ENCODE data around the gene SLC35F3. TPM values are rescaled to one million over a fixed set of nuclear protein-coding genes. Genes with fewer than 3 reads are reported as not detected.

The SLC35F3 gene
- total RNA-seq, 1 donor from 2014 or later: not detected

DNA sequence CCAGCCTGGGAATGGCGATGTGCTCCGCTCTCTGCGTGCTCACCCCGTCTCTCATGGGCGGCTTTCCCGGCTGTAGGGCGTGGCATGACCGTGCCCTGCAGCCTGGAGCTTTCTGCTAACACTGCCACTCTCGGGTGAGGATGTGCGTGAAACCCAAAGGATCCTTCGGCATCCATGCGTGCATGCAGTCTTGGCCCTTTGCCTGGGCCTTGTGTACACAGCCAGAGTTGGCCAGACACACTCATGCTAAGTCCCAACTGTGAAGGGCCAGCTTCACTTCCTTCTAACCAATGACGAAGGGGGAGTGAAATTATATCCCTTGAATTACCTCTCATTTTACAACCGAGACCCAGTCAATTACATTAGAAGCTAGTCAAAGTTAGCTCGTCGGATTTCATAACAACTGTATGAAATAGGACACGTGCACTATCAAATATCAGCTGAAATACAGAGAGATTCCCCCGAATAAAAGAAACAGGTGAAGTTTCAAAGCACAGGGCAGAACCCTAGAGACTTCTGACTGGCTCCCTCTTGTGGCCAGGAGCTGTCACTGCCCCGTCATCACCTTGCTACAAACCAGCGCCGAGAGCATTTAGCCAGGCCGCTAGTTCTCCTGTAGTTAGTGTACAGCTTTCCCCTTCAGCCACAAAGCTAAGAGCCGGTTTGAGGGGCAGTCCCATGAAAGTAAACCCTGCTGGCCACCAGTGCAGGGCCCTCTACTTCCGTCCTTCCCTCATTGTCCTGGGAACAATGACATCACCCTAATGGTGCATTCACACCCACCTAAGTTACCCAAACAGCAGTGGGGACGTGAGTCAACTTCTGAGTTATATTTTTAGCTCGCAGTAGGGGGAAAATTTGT lies 405.4 kb downstream of the SLC35F3 start:
- H3K4me1 Mint-ChIP-seq: peaks cover 7% of the 10 kb centered on the region
- no peak overlapping the region for H3K27ac Mint-ChIP-seq
- DNase-seq (peak; percentile 32), ATAC-seq (ENCODE audit: low read depth) (peak; percentile 87)
- no peaks in the 10 kb centered on the region for H3K9me3 Mint-ChIP-seq
- intact Hi-C loops (cut with micrococcal nuclease): loop anchor here (1.0 to 5.0 kb wide), 4 partner anchors 97 to 1008 kb away; no protein-coding TSS in a partner anchor
- ChIA-PET POLR2A (interaction anchor here (0.6 kb wide), 1 partner anchor 64 kb away, joined by 3 read pairs; no protein-coding TSS in a partner anchor), CTCF (interaction anchor here (0.6 to 2.1 kb wide), 20 partner anchors 9 to 197 kb away, joined by 3 to 14 read pairs (median 4); no protein-coding TSS in a partner anchor)
- H3K27me3 Mint-ChIP-seq: peaks cover 14% of the 10 kb centered on the region
- peak overlapping the region; percentile 2 for H3K4me3 Mint-ChIP-seq
- TF ChIP-seq, protein P1, sequence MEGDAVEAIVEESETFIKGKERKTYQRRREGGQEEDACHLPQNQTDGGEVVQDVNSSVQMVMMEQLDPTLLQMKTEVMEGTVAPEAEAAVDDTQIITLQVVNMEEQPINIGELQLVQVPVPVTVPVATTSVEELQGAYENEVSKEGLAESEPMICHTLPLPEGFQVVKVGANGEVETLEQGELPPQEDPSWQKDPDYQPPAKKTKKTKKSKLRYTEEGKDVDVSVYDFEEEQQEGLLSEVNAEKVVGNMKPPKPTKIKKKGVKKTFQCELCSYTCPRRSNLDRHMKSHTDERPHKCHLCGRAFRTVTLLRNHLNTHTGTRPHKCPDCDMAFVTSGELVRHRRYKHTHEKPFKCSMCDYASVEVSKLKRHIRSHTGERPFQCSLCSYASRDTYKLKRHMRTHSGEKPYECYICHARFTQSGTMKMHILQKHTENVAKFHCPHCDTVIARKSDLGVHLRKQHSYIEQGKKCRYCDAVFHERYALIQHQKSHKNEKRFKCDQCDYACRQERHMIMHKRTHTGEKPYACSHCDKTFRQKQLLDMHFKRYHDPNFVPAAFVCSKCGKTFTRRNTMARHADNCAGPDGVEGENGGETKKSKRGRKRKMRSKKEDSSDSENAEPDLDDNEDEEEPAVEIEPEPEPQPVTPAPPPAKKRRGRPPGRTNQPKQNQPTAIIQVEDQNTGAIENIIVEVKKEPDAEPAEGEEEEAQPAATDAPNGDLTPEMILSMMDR (IDR thresholded peaks at IDR 0.05): peak; percentile 78
- no peaks in the 10 kb centered on the region for H3K36me3 Mint-ChIP-seq (ENCODE audit: low read depth)

GRCh38 chr1:234310460-234310817 lies 406.0 kb downstream of the SLC35F3 start:
- Mint-ChIP-seq H3K27me3 (peaks cover 15% of the 10 kb centered on the region), H3K4me1 (peaks cover 14% of the 10 kb centered on the region), H3K27ac (no peak overlapping the region), H3K4me3 (no peak overlapping the region), H3K9me3 (no peaks in the 10 kb centered on the region), H3K36me3 (ENCODE audit: low read depth) (no peaks in the 10 kb centered on the region)
- TF ChIP-seq, protein P1 (IDR thresholded peaks at IDR 0.05): peak; percentile 9
- ATAC-seq (ENCODE audit: low read depth) (no peak), DNase-seq (no peak)
- POLR2A ChIA-PET: no interaction called here
- intact Hi-C loops (cut with micrococcal nuclease): loop anchor here (1.0 to 5.0 kb wide), 4 partner anchors 97 to 1008 kb away; no protein-coding TSS in a partner anchor
- CTCF ChIA-PET: interaction anchor here (0.6 to 2.1 kb wide), 16 partner anchors 8 to 195 kb away, joined by 3 to 14 read pairs (median 4); no protein-coding TSS in a partner anchor

- no peaks in the 10 kb centered on the region for H3K36me3 Mint-ChIP-seq (ENCODE audit: low read depth)
- peaks cover 18% of the 10 kb centered on the region for H3K4me1 Mint-ChIP-seq
- intact Hi-C loops (cut with micrococcal nuclease): loop anchor here (2.0 to 5.0 kb wide), 2 partner anchors 157 to 1009 kb away; no protein-coding TSS in a partner anchor
Observed at GRCh38 chr1:234311414-234311813, 406.9 kb downstream of the SLC35F3 start.

GRCh38 chr1:234313171-234313570 lies 408.7 kb downstream of the SLC35F3 start:
- ChIA-PET POLR2A (no interaction called here), CTCF (no interaction called here)
- ATAC-seq (ENCODE audit: low read depth) (no peak), DNase-seq (no peak)
- Mint-ChIP-seq H3K9me3 (no peaks in the 10 kb centered on the region), H3K4me3 (no peak overlapping the region), H3K27me3 (peaks cover 32% of the 10 kb centered on the region), H3K4me1 (peaks cover 18% of the 10 kb centered on the region), H3K36me3 (ENCODE audit: low read depth) (no peaks in the 10 kb centered on the region), H3K27ac (no peak overlapping the region)
- TF ChIP-seq, protein P1 (IDR thresholded peaks at IDR 0.05): no peak
- intact Hi-C loops (cut with micrococcal nuclease): loop anchor here (5.0 kb wide), 1 partner anchor 1011 kb away; no protein-coding TSS in a partner anchor

More at GRCh38 chr1:234311414-234311813, 406.9 kb downstream of the SLC35F3 start:
- CTCF ChIA-PET: interaction anchor here (1.3 kb wide), 1 partner anchor 17 kb away, joined by 3 read pairs; no protein-coding TSS in a partner anchor
- H3K4me3 Mint-ChIP-seq: no peak overlapping the region
- TF ChIP-seq, protein P1 (IDR thresholded peaks at IDR 0.05): no peak
- no peak for DNase-seq
- POLR2A ChIA-PET: no interaction called here
- H3K27ac Mint-ChIP-seq: no peak overlapping the region
- H3K9me3 Mint-ChIP-seq: no peaks in the 10 kb centered on the region
- peaks cover 19% of the 10 kb centered on the region for H3K27me3 Mint-ChIP-seq
- ATAC-seq (ENCODE audit: low read depth): no peak

- peak overlapping the region; percentile 22 for H3K27ac Mint-ChIP-seq
- peaks cover 44% of the 10 kb centered on the region for H3K27me3 Mint-ChIP-seq
- DNase-seq (no peak), ATAC-seq (ENCODE audit: low read depth) (no peak)
- CTCF ChIA-PET: no interaction called here
- no peaks in the 10 kb centered on the region for H3K9me3 Mint-ChIP-seq
- H3K36me3 Mint-ChIP-seq (ENCODE audit: low read depth): no peaks in the 10 kb centered on the region
- POLR2A ChIA-PET: no interaction called here
- TF ChIP-seq, protein P1 (IDR thresholded peaks at IDR 0.05): no peak
- H3K4me3 Mint-ChIP-seq: no peak overlapping the region
- intact Hi-C loops (cut with micrococcal nuclease): no loop called here
- H3K4me1 Mint-ChIP-seq: peaks cover 14% of the 10 kb centered on the region
Observed at GRCh38 chr1:234315091-234315541, 410.6 kb downstream of the SLC35F3 start.
